ENCODE measurements around the gene SFTPD.
"Not testable (repeated sequence)": the region's sequence is repeated elsewhere in the genome, so short reads cannot be mapped to it uniquely, and the experiment has no call there.

The SFTPD gene

DNA sequence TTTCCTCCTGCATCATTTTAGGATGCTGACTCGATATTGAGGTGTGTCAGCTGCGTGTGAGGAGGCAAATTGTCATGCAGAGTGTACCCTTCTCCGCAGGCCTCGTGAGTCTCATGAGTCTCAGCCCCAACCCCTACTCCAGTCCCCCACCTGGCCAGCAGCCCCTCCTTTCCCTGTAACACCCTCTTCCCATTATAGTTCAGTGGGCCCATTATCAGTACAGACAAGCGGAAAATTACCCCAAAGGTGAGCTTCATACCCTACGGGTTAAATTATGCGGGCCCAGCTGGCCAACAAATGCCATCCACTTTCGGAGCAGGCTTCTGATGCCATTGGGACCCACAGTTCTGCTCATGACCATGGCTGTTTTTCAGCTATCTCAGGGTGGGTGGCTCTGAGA lies 25.2 kb downstream of the SFTPD start:
- DNase-seq = no peak

DNA sequence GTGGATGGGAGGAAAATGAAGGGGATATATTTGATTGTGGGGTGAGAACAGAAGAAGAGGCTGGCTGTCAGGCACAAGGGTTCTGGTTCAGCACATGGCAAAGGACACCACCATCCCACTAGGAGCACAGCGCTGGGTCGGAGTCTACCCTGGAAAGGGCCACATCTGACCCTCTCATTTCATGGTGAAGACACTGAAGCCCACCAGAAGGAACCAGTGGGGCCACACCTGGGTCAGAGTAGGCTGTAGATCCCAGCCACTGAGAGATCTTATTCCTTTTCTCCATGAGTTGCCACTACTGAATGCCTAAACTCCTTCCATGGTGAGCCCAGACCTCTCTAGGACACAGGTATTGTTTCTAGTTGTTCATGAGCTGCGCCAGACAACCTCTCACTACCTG lies 25.8 kb downstream of the SFTPD start:
- DNase-seq = no peak

DNA sequence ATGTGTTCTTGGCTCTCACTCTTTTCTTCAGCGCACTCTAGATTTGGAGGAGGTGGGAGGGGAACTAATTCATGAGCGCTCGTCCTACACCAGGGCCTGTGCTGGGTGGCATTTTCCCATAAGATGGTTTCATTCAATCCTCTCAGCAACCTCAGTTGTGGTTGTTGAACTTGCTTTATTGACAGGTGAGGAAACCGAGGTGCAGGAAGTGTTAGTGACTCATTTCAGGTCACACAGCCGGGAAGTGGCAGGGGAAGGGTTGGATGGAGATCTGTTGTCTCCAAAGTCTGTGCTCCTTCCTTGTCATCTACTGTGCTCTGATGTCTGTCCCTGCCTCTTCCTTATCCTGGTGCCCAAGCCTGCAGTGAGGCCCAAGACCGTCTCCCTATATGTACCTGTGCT lies 26.9 kb downstream of the SFTPD start:
- not testable (repeated sequence) for DNase-seq

DNA sequence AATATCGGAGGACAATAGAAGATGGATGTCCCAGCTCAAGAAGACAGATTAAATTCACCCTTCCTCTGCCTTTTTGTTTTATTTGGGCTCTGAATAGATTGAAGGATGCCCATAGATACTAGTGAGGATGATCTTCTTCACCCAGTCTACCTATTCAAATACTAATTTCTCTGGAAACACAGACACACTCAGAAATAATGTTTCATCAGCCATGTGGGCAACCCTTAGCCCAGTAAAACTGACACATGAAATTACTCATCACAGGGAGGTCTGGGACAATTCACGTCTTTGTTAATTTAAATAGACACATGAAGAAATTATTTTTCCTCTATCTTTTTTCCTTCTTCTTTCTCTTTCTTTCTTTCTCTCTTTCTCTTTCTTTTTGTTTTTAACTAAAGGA lies 33.1 kb downstream of the SFTPD start:
- DNase-seq = not testable (repeated sequence)

DNA sequence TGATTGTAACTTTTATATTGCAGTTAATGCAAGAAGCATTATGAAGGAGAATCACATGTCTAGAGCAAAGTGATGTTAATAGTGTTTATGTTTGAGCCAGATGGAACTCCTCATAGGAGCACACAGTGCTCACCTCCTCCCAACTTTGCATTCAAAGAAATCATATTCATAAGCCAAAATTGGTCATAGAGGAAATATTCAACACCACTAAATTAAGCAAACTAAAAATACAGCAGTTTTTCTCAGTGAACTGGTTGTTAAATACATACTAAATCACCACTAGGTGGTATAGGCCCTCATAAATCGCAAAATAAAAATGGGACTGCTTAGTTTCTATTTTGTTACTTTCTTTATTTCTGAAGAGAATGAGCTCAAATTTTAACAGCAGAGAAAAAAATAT lies 34.4 kb downstream of the SFTPD start:
- peak; percentile 19 for DNase-seq

DNA sequence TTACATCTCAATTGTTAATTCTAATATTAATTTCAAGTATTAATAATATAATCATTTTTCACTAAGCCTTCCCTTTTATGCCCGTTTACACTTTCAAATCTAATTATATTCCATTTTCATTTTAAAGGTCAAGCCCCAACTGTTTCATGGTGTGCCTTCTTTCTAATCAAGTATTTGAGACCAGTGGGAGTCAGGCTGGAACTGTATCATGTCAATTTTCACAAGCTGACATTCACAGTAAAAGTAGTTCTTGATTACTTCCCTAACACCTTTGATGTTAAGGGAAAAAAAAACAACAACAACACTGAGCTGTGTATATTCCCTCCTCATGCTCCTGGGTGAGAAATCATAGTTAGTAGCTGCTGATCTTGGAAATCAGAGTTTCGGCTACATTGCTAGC lies 38.1 kb downstream of the SFTPD start:
- DNase-seq = no peak

DNA sequence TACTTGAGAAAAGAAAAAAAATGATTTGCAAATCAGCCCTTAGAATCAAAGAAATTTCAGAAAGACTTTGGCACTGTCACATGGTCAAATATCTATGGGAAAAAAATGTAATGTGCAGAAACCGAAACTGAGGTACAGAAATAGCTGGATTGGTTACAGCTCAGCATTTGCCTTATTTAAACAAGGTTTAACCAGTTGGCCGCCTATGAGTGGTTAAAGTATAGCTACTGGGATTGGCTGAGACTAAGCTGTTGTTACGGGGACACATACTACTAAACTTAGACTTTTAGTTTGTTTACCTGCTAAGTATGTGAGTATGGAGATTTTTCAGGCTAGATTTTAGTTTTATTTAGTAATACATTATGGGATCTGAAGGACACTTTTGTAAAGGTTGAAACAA lies 38.6 kb downstream of the SFTPD start:
- no peak for DNase-seq

DNA sequence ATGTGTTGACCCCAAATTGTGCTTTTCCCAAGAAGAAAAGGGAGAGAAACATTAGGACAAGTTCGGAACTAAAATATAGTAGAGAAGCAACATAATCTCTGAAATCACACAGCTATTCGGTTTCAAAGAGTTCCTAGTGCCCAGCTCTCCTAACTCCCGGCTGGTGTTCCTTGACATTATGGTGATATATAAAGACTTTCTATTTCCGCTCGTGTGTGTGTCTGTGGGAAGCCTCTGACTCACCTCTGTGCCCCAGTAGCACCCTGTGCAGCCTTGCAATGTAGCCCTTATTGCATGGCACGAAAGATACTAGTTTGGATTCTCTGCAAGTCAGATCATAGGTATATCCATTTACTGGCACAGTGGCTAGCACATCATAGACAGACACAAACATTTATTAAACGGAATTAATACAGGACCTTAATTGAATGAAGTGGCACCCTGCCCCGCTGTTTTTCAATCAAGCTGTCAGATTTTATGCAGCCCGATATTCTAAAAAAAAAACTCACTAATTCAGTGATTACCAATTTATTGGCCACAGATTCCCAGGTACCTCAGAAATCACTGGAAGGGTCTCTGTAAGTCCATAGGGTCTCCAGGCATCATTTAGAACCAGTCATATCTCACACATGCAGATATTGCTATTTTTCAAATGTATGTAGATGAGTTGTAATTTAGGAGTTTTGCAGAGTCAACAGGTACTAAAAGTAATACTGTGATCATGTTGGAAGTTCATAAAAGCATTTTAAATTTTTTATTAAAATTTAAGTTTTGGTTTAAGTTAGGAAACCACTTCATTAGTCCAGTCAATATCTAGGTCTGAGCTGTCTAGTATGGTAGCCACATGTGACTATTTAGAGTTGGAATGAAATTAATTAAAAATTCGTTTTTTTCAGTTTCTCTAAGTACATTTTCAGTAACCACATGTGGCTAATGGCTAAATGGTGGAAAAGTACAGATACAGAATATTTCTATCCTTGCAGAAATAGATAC lies 43.3 kb downstream of the SFTPD start:
- DNase-seq = peak; percentile 75

DNA sequence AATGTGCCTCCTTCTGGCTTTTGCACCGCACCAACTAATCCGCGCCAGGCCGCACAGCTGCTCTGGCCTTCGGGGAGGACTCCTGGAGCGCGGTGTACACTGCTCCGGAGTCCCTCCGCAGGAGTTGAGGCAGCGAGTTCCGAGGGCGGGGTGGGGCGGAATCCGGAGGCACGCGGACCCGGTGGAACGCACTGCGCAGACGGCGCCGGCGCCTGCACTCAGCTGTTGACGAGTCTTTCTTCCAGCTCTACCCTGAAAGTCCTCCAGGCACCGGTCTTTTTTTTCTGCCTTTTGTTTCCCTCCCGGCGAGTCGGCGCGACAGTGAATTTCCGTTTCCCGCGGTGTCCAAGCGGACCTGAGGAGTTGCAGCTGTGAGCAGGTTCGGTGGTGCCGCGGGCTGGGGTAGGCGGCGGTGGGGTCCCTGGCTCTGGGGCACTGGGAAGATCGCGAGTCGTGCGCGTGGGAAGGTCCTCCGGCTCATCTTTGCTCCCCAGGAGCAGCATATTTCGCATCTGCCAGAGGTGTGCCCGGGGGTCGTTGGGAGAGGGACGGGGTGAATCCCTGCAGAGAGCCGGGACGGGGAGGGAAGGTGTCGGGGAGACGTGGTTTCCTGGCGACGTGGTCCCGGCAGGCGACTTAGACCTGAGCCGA lies 44.1 kb downstream of the SFTPD start:
- DNase-seq = peak; percentile 87

DNA sequence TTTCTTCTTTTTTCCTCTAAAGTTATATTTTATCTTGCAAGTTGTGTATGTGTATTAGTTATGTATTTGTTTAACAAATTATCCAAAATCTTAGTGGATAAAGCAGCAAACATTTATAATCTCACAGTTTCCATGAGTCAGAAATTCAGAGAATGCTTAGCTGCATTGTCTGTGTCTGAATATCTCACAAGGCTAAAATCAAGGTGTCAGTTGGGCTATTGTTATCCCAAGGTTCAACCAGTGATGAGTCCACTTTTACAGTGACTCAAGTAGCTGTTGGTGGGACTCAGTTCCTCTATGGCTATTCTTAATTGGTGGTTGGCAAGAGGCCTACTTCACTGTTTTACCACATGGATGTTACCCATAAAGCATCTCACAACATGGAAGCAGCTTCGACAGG lies 47.3 kb downstream of the SFTPD start:
- DNase-seq = not testable (repeated sequence)

DNA sequence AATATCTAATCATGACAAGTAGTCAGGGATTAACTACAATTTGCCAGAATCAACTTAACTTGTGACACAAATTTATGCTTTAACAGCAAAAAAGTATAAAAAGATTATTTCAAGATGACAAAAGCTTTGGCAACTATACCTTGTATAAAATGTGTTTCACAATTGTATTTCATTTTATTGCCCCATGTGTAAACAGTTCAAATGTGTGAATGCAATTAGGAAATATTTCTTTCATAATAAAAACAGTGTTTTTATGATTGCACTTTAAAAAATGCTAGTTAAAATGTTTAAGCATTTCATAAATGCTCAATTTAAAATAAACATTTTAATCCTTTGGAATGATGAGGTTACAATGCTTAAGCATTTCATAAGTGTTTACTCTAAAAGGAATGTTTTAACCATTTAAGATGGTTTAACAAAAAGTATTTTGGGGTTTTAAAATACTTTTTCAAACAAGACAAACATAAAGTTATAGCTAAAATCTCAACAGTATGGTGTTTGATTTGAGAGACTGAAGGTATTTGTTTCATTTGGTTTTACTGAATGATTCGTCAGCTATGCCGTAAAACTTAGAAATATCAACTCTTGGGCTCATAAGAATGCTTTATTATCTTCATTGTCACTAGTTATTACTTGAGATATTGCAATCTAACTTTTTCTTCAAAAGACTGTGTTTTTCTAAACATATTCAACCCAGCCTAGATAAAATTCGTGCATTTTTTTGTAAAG lies 50.1 kb downstream of the SFTPD start:
- DNase-seq = no peak

DNA sequence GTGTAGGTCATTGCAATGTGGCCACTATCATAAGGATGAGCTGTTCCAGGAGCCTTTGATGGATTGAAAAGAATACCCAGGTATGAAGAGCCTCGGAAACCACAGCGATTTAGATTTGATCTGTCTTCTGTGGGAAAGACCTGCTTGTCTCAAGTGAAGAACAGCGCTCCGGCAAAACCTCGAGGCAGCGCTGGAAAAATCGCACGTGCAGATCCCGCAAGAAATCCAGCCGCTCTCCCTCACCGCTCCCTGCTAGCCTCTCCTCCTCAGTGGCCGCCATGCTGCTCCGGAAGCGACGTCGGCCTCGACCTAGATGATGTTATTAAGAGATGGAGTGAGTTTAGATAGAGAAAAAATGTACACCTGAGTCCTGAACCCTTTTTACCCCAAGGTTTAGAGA lies 56.0 kb downstream of the SFTPD start:
- DNase-seq = peak; percentile 75

DNA sequence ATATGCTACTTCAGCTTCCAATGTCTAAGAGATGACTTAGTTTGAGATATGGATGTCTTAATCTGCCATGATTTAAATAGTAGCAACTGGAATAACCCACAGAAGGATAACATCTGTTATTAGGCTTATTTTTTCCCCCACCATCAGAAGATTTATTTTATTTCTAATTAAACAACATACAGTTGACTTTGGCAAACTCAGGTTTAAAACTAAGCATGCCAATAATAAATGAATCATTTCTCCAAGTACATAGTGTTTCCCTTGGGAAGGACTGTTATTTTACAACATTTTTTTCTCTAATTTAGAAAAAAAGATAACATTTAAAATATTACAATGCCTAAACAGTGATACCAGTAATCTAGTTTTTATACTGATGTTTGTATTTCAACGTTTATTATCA lies 58.4 kb downstream of the SFTPD start:
- no peak for DNase-seq

DNA sequence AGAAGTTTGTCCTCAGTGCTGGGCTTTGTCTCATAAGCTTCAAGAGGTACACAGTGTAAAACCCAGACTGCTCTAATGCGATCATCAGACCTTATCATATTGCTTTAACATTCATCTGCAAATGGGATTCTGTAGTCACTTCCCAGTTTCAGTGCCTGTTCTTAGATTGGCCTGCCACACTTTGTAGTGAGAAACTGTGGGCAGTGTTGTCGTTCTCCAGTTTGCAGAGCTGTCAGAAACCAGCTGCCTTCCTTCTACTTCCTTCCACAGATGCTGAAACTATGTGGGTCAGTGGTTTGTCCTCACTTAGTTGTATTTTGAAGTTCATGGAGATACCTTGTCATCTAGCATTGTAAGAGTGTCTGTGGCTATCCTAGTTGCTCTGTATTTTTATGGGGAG lies 59.9 kb downstream of the SFTPD start:
- DNase-seq = not testable (repeated sequence)
